NCI-H1092 (cell line): ENCODE results near the gene ETNK1.
"Not testable (repeated sequence)": the region's sequence is repeated elsewhere in the genome, so short reads cannot be mapped to it uniquely, and the experiment has no call there.

Experiments used
- DNase-seq: peaks from one replicate; lab custom pipeline; 2025; lab: John Stamatoyannopoulos, UW

ETNK1 gene

GRCh38 chr12:22624870-22625761 is at the start of gene ETNK1:
Gene ETNK1, plus strand, starts transcription at chr12:22625171. Its CDS starts 260 bp downstream, at chr12:22625431.
- DNase-seq = peak; percentile 86

- DNase-seq = no peak
Measured at GRCh38 chr12:22576065-22576464, 48.9 kb upstream of the ETNK1 start.

GRCh38 chr12:22576473-22576872 is 48.5 kb upstream of the ETNK1 start:
- DNase-seq = no peak

DNA sequence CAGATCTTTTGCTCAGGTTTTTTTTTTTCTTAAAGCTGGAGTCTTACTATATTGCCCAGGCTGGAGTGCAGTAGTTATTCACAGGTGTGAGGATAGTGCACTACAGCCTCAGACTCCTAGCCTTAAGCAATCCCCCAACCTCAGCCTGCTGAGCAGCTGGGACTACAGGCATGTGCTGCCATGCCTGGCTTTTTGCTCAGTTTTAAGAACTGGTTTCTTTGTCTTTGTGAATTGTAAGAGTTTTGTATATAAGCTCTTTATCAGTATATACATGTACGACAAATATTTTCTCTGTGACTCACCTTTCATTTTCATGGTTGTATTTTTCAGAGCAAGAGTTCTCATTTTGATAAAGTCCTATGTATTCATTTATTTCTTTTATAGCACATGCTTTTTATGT is 47.3 kb upstream of the ETNK1 start:
- DNase-seq = no peak

GRCh38 chr12:22578328-22578727 is 46.6 kb upstream of the ETNK1 start:
- no peak for DNase-seq

GRCh38 chr12:22588817-22589216 is 36.2 kb upstream of the ETNK1 start:
- no peak for DNase-seq

DNA sequence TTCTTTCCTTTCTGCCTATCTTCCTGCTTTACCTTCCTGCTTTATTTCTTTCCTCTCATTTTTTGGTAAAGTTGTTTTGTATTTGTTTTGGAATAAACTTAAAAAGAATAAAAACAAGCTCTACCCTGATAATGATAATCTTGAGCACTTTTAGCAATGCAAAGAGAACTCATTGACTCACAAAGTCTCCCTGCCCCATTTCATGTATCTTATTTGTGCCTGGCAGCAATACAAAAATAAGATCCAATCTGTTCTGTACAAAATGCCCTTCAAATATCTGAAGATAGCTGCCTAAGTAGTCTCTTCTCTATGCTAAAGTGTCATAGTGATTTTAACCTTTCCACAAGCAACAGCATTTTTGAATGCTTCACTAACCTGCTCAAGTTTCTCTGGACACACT is 31.1 kb upstream of the ETNK1 start:
- no peak for DNase-seq

DNA sequence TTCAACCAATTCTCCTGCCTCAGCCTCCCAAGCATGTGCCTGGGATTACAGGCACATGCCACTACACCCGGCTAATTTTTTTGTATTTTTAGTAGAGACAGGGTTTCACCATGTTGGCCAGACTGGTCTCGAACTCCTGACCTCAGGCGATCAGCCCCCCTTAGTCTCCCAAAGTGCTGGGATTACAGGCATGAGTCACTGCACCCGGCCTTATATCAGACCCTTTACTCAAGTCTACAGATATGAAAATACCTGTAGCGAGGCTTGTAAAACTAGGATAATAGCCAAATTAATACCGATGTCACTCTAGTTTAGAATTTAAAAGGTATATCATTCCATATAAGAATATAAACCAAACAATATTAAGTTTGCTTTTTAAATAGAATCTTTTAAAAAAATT is 27.4 kb upstream of the ETNK1 start:
- DNase-seq = not testable (repeated sequence)

DNA sequence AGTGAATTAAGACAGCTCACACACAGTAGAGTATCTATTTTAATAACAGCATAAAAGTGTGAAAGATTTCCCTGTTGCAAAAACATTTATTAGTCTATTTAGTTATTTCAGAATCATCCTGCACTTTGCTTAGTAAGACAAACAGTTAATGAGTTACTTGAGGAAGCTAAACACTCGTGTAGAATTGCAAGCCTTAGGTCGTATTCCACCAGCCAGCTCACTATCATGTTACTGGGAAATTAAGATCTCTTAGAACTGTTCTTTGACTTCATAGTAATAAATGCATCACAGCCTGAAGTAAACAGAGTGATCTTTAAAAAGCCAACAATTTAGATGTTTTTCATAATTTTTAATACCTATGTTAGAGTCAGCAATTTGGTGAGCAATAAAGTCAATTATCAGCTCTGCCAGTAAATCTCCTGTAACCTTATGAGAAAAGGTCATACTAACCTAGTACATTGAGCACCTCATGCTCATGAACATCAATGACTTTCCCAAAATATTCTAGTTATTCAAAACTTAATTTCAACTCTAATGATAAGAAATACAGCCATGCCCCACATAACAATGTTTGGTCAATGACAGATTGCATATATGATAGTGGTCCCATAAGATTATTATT is 26.7 kb upstream of the ETNK1 start:
- DNase-seq = no peak

- DNase-seq = no peak
Measured at GRCh38 chr12:22598763-22599161, 26.2 kb upstream of the ETNK1 start.

DNA sequence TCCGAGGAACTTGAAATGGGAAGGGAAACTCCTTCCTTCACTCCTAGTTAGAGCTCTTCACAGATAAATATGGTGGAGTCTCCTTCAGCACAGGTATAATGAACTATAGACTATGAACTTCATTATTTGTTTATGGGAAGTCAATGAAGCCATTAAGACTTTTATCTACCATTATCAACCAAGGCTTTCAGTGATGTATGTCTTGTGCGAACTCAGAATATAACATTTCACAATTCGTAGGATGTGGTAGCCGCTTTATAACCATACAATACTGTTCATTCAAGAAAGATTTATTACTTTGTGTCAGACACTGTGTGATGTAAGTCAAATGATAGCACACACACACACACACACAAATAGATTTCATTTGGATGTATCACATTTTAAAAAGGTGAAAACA is 24.8 kb upstream of the ETNK1 start:
- no peak for DNase-seq

- no peak for DNase-seq
Measured at GRCh38 chr12:22609501-22609900, 15.5 kb upstream of the ETNK1 start.

GRCh38 chr12:22610131-22610530 is 14.8 kb upstream of the ETNK1 start:
- DNase-seq = no peak

- DNase-seq = not testable (repeated sequence)
Measured at GRCh38 chr12:22612822-22613221, 12.1 kb upstream of the ETNK1 start.

DNA sequence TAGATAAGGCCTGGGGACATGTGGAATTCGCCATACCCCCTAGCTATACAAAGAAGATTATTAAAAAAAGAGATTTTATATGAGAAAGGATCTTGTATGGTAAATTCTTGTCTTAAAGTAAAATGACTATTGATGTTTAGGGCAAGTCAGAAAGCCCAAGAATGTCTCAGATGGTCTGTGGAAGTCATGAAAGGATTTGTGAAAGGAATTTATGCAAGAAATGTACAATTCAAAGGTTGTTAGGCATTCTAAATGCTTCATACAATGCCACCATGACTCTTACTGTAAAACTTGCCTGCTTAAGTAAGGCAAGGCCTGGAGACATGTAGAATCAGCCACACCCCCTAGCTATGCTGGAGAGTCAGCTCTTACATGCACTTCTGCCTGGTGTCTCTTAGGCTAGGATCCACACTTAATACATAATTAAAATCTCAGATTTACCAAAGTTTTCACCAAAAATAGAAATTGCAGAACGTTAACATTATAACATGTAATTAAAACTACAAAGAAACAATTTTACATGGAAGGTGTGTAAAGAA is 8.9 kb upstream of the ETNK1 start:
- no peak for DNase-seq

DNA sequence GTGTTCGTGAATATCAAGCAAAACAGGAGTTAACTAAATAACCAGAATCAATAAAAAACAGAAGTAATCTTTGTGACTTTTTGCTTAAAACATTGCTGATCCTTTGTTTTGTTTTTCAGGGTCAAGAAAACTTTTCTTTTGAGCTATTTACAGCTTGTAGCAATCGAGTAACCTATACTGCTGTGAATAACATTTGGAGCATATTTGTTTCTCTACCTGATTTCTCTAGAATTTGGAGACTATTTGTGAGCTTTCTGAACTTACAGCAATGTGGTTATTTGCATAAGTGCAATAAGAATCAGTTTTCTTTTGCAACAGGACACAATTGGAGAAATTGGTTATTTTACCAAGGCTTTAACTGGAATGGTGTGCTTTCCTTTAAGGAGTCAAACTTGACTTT is 7.3 kb upstream of the ETNK1 start:
- DNase-seq = no peak

GRCh38 chr12:22624548-22624869 is 462 bp upstream of the ETNK1 start:
- no peak for DNase-seq

DNA sequence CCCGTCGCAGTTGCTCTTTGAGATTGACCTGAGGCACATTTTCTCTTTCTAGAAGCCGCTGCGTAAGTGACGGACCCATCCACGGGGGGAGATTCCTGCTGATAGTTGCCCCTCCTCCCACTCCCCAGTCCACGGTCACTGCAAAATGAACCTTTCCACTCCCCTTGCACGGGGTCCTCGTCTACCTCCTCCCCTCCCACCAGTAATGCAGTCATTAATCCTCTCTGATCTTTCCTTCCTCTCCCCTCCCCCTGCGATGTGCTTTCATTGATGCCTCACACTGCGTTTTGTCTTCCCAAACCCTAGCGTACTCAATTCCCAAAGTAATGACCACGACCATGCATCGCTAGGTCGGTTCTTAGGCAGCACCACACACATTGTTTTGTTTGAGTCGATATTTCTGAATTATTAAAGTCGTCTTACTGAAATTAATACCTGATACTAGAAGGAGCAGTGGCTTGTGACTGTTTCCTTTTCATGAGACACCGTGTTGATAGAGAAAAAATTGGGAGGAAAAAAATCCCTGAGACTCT is 857 bp downstream of the ETNK1 start:
- peak; percentile 8 for DNase-seq

DNA sequence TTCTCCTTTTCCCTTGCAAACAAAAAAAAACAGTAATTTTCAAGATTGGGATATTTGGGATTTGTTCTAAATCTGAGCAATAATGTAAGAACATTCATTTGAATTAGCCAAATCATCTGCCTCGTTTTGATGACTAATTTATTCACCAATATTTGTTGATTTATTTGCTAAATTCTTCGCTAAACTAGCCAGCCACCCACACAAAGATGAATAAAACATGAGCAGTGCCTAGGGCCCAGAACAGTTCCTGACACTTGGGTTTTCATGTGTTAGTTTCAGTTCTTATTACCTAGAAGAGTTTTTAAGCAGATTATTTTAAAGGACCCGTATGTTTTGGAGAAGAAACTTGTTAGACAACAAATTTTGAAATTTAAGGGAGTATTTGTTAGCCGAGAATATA is 1.4 kb downstream of the ETNK1 start:
- no peak for DNase-seq

DNA sequence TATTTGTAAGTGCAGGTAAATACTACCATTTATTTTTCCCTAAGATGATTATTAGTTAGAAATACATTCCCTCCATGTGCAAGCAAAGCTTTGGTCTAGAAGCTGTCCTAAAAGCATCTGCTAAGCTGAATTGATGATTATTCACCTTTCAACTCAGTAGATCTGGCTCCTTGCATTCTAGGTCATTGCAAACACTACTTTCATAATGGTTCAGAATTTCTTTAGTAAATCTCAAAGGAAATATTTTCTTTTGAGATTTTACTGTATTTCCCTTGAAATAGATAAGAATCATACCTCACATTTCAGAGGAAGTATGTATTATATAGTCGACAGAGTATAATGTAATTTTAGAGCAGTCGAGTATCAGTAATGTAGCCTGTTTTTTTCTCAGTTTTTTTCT is 2.4 kb downstream of the ETNK1 start:
- no peak for DNase-seq

- DNase-seq = no peak
Measured at GRCh38 chr12:22628228-22628627, 3.3 kb downstream of the ETNK1 start.

DNA sequence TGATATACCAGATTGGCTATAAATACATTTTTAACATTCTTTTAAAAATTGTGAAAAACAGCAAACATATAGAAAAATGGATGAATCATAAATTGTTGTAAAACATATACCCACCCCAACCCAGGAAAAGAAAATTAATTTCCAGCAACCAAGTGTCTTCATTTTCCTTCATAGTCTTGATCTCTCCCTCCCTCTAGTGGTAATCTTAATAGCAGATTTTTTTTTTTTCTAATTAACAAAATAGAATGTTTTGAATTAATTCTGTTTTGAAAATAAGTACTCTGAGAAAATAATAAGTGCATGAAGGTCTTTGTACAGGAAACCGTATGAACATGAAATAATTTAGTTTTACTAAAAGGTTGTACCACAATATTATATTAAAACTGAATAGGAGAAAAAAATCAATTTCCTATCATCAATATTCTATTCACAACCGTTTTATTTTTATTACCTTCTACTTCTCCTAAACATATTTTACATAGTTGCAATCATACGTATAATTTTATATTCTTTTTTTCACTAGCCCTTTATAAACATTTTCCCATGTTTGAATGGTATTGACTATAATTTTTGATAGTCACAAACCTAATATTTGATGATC is 7.0 kb downstream of the ETNK1 start:
- no peak for DNase-seq

- DNase-seq = no peak
Measured at GRCh38 chr12:22634883-22635282, 9.9 kb downstream of the ETNK1 start.
